Measurements from ENCODE around the gene RAB19. TPM values are rescaled to one million over a fixed set of nuclear protein-coding genes. Genes with fewer than 3 reads are reported as not detected.

The RAB19 gene
- not detected in 2 replicates for total RNA-seq (2013; cell fraction: nucleolus; rRNA removed)
- total RNA-seq (2014; rRNA removed) (0.22 and 1.0 TPM in 2 replicates), total RNA-seq (2014; rRNA removed; fragmentation: Illumina TruSeq; extraction: Trizol) (0.54 TPM in 1 of 2 replicates, not detected in the other), total RNA-seq (2021) (0.35 TPM in 1 of 2 replicates, not detected in the other), polyA plus RNA-seq (2011; rRNA removed) (not detected in 2 replicates), polyA plus RNA-seq (2014; fragmentation: Illumina TruSeq; extraction: Trizol) (0.22 and 0.27 TPM in 2 replicates), polyA plus RNA-seq (2014; fragmentation: Nextera tagmentation; extraction: Ambion mirVana) (under 1 TPM in 1 of 2 experiments, not detected in 1; 0.23 TPM), polyA plus RNA-seq (2014; rRNA removed) (0.14 and 0.20 TPM in 2 replicates), polyA plus RNA-seq (2016; fragmentation: Nextera tagmentation; extraction: Ambion mirVana) (not detected), polyA minus RNA-seq (2011; rRNA and poly(A)+ RNA removed) (0.51 TPM in 1 of 2 replicates, not detected in the other), Bru-seq, nascent RNA (percentile 4 among the genes with signal in this experiment), BruChase-seq, experiment 1, labeled RNA remaining after a 6-hour chase (not detected), BruChase-seq, experiment 2, labeled RNA remaining after a 2-hour chase (percentile 7 among the genes with signal in this experiment)
- not detected for polyA plus RNA-seq (2011; ENCODE audit: low read depth)
- not detected in 2 replicates for polyA plus RNA-seq (2011; cell fraction: cytosol; rRNA removed)
- not detected in 2 replicates for polyA plus RNA-seq (2011; cell fraction: nucleus; rRNA removed)
- 0.42 TPM in 1 of 2 replicates, not detected in the other for polyA plus RNA-seq (2012)
- polyA minus RNA-seq (2011; cell fraction: cytosol; rRNA and poly(A)+ RNA removed): not detected in 2 replicates
- polyA minus RNA-seq (2011; cell fraction: nucleus; rRNA and poly(A)+ RNA removed): not detected in 2 replicates
- long read RNA-seq, experiment 1: 0 reads
- long read RNA-seq, experiment 2: 0 reads

GRCh38 chr7:140403878-140404564 lies at the start of gene RAB19:
RAB19 (plus strand) TSS chr7:140404058; CDS start chr7:140407647, 3,589 bp downstream.
- Histone ChIP-seq H3K4me2 (ENCODE audit: control insufficient read depth, insufficient read depth) (peak within 1 kb of the TSS; percentile 38), H3K27ac (ENCODE audit: control insufficient read depth, insufficient read depth) (no peak within 1 kb of the TSS), H2AFZ (ENCODE audit: control insufficient read depth, low read depth, low read length) (peak within 1 kb of the TSS; percentile 65), H3K27me3 (replicated peaks in 1 of 2; ENCODE audit: control insufficient read depth in 2 of 2, insufficient read depth in 2 of 2, low read length in 1 of 2) (peaks cover 0 to 3% of the 10 kb centered on the region in 2 experiments; a peak in 2 of 4 replicates), H3K79me2 (ENCODE audit: control insufficient read depth, insufficient read depth, low read length) (no peaks in the 10 kb centered on the region), H4K20me1 (ENCODE audit: control insufficient read depth, insufficient read depth) (no peaks in the 10 kb centered on the region), H3K4me1 (ENCODE audit: control insufficient read depth, insufficient read depth, low read length) (no peaks in the 10 kb centered on the region), H3K36me3 (ENCODE audit: control insufficient read depth in 2 of 2, insufficient read depth in 2 of 2, low read length in 1 of 2) (no peaks in the 10 kb centered on the region), H3K4me3 (peak within 1 kb of the TSS; percentile 58), H3K9me3 (replicated peaks; ENCODE audit: control insufficient read depth, insufficient read depth, low read length) (no peaks in the 10 kb centered on the region), H3K9ac (ENCODE audit: control insufficient read depth, insufficient read depth, low read length) (no peak within 1 kb of the TSS)
- FAIRE-seq (no peak), ATAC-seq (peak; percentile 58), DNase-seq (ENCODE audit: low read depth, low spot score) (no peak)
- intact Hi-C loops (cut with micrococcal nuclease; ENCODE audit: unreplicated experiment): no loop called here
- ChIA-PET POLR2A (no interaction called here), RAD21 (ENCODE audit: unreplicated experiment) (no interaction called here), SMC1A (ENCODE audit: uncharacterized antibody, unreplicated experiment) (no interaction called here), CTCF (no interaction called here)
- TF ChIP-seq ATF7 (IDR thresholded peaks at IDR 0.05; ENCODE audit: low read depth): no peak
- no peak for TF ChIP-seq ZNF687 (IDR thresholded peaks at IDR 0.05)
- no peak for TF ChIP-seq ASH2L (IDR thresholded peaks at IDR 0.05; ENCODE audit: borderline replicate concordance, low read depth)
- TF ChIP-seq SMC3 (IDR thresholded peaks at IDR 0.05; ENCODE audit: borderline replicate concordance, low read length): no peak
- TF ChIP-seq SIX5 (IDR thresholded peaks at IDR 0.05; ENCODE audit: low read depth, low read length, severe bottlenecking): peak; percentile 39
- no peak for TF ChIP-seq DPF2 (IDR thresholded peaks at IDR 0.05)
- WGBS (ENCODE audit: insufficient coverage, insufficient replicate concordance, low lambda C conversion rate, missing lambda C conversion rate): 5% methylated on average over 22 of the region's 22 CpGs
- BruUV-seq (replicated peaks): no TSS peak
- in situ Hi-C loops (cut with MboI): no loop called here
